OCI-LY3 (cell line): ENCODE measurements around the gene NUB1.

Experiments used
- H2AFZ ChIP-seq: fragments of 200-600, 300-600 bp; shearing (Covaris generic); 2 replicates; pipeline ENCODE4 v1.6.0; 2014; ENCODE audit warnings: antibody characterized with exemption, low read depth, low read length
- H3K27ac ChIP-seq: fragments of 200-600, 300-600 bp; sonication (generic); 2 replicates; pipeline ENCODE4 v1.5.1; 2014; ENCODE audit warnings: mild to moderate bottlenecking, low read length, moderate library complexity, mixed read lengths
- H3K27me3 ChIP-seq: fragments of 200-600, 300-600 bp; sonication (generic); 2 replicates; pipeline ENCODE4 v1.6.1; 2014; ENCODE audit warnings: low read depth, low read length, mixed read lengths
- H3K36me3 ChIP-seq: fragments of 200-600, 300-600 bp; sonication (generic); replicated peaks from 2 replicates; pipeline ENCODE3; 2014; ENCODE audit warnings: low read depth, low read length, mixed read lengths
- H3K4me1 ChIP-seq: fragments of 300-600, 200-600 bp; sonication (generic); 2 replicates; pipeline ENCODE4 v1.6.1; 2014; ENCODE audit warnings: low read length, mixed read lengths
- H3K4me2 ChIP-seq: fragments of 200-600, 300-600 bp; sonication (generic); 2 replicates; pipeline ENCODE4 v1.6.1; 2014; ENCODE audit warnings: low read length, mixed read lengths
- H3K4me3 ChIP-seq: fragments of 300-600, 200-600 bp; sonication (generic); 2 replicates; pipeline ENCODE4 v1.5.1; 2014; ENCODE audit warnings: antibody characterized with exemption, mild to moderate bottlenecking, low read length, moderate library complexity
- H3K79me2 ChIP-seq: fragments of 300-600, 200-600 bp; shearing (Covaris generic); 2 replicates; pipeline ENCODE4 v1.6.1; 2014; ENCODE audit warnings: mild to moderate bottlenecking, low read length, mixed read lengths
- H3K9ac ChIP-seq: fragments of 300-600, 200-600 bp; shearing (Covaris generic); 2 replicates; pipeline ENCODE4 v1.6.0; 2014; ENCODE audit warnings: mild to moderate bottlenecking, low read length, moderate library complexity
- H3K9me3 ChIP-seq: fragments of 200-600, 300-600 bp; shearing (Covaris generic); 2 replicates; pipeline ENCODE4 v1.6.1; 2014; ENCODE audit warnings: low read length, mixed read lengths; ENCODE audit not compliant: insufficient read depth
- H4K20me1 ChIP-seq: fragments of 200-600, 300-600 bp; sonication (generic); 2 replicates; pipeline ENCODE4 v1.6.1; 2016; ENCODE audit warnings: low read length, mixed read lengths; ENCODE audit not compliant: insufficient read depth
- CTCF ChIP-seq: fragments of 200-600, 300-600 bp; sonication (generic); IDR thresholded peaks from 2 replicates; pipeline ENCODE4 v1.5.1; 2014; ENCODE audit warnings: antibody characterized with exemption, low read length, low read depth
- EZH2phosphoT487 ChIP-seq: fragments of 200-600 bp; shearing (Covaris generic); IDR thresholded peaks from 2 replicates; pipeline ENCODE4 v1.6.1; 2018; ENCODE audit warnings: antibody characterized with exemption, mixed run types, low read depth

NUB1 gene

GRCh38 chr7:151389768-151390597, 48.4 kb downstream of the NUB1 start:
- Histone ChIP-seq H3K79me2 (no peaks in the 10 kb centered on the region), H3K27me3 (peaks cover 23% of the 10 kb centered on the region), H3K27ac (no peak overlapping the region), H4K20me1 (no peaks in the 10 kb centered on the region), H3K4me1 (no peaks in the 10 kb centered on the region), H3K4me2 (no peak overlapping the region), H2AFZ (no peak overlapping the region), H3K36me3 (no peaks in the 10 kb centered on the region), H3K4me3 (no peak overlapping the region), H3K9ac (no peak overlapping the region), H3K9me3 (no peaks in the 10 kb centered on the region)
- no peak for TF ChIP-seq CTCF
- no peak for TF ChIP-seq EZH2phosphoT487

- no peak overlapping the region for H3K4me2 ChIP-seq
- peaks cover 18% of the 10 kb centered on the region for H3K27me3 ChIP-seq
- no peak overlapping the region for H3K9ac ChIP-seq
- H3K4me1 ChIP-seq: no peaks in the 10 kb centered on the region
- no peaks in the 10 kb centered on the region for H3K79me2 ChIP-seq
- no peaks in the 10 kb centered on the region for H3K9me3 ChIP-seq
- H2AFZ ChIP-seq: no peak overlapping the region
- no peaks in the 10 kb centered on the region for H3K36me3 ChIP-seq
- no peaks in the 10 kb centered on the region for H4K20me1 ChIP-seq
- no peak overlapping the region for H3K27ac ChIP-seq
- no peak overlapping the region for H3K4me3 ChIP-seq
- no peak for TF ChIP-seq CTCF
- TF ChIP-seq EZH2phosphoT487: no peak
Observed at GRCh38 chr7:151390598-151391357, 49.2 kb downstream of the NUB1 start.

GRCh38 chr7:151391358-151391730, 49.7 kb downstream of the NUB1 start:
- Histone ChIP-seq H3K79me2 (no peaks in the 10 kb centered on the region), H3K4me3 (no peak overlapping the region), H3K27me3 (peaks cover 18% of the 10 kb centered on the region), H3K4me1 (no peaks in the 10 kb centered on the region), H3K27ac (no peak overlapping the region), H4K20me1 (no peaks in the 10 kb centered on the region), H3K36me3 (no peaks in the 10 kb centered on the region), H3K4me2 (no peak overlapping the region), H3K9ac (no peak overlapping the region), H2AFZ (no peak overlapping the region), H3K9me3 (no peaks in the 10 kb centered on the region)
- no peak for TF ChIP-seq EZH2phosphoT487
- no peak for TF ChIP-seq CTCF

GRCh38 chr7:151392002-151392401, 50.4 kb downstream of the NUB1 start:
- H3K4me3 ChIP-seq: no peak overlapping the region
- H3K27me3 ChIP-seq: peaks cover 18% of the 10 kb centered on the region
- H3K9ac ChIP-seq: no peak overlapping the region
- H3K9me3 ChIP-seq: no peaks in the 10 kb centered on the region
- no peaks in the 10 kb centered on the region for H3K4me1 ChIP-seq
- H3K27ac ChIP-seq: no peak overlapping the region
- TF ChIP-seq EZH2phosphoT487 (no peak), CTCF (no peak)
- no peak overlapping the region for H2AFZ ChIP-seq
- no peaks in the 10 kb centered on the region for H4K20me1 ChIP-seq
- no peak overlapping the region for H3K4me2 ChIP-seq
- no peaks in the 10 kb centered on the region for H3K79me2 ChIP-seq
- H3K36me3 ChIP-seq: no peaks in the 10 kb centered on the region
